HG03469 (cell line): ENCODE data around the gene RAET1E.
"Not testable (repeated sequence)": the region's sequence is repeated elsewhere in the genome, so short reads cannot be mapped to it uniquely, and the experiment has no call there.

Experiments used
- ATAC-seq: cut with Tn5 transposase; IDR thresholded peaks from one replicate; pipeline ENCODE4 v1.9.1; 2021; ENCODE audit warnings: mild to moderate bottlenecking, moderate library complexity, moderate number of reproducible peaks; ENCODE audit not compliant: unreplicated experiment

The RAET1E gene

DNA sequence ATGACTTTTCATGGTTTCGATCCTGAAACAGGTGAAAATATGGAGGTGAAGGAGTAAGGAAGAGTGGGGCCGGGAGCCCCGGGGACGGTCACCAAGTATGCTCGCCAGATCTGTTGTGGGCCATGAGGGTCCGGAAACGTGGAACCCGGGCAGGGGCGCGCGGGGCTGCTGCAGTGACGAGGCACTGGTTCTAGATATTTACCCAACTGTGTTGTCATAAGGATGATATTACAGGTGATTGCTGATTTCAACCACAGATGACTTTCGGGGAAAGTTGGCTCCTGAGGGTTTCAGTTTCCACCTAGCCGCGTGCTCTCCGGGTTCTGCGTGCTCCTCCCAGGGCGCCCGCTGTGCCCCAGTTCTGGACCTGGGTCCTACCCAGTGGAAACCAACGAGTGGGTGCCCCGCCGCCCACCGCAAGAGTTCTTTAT, 12.8 kb upstream of the RAET1E start:
- ATAC-seq, result no peak

DNA sequence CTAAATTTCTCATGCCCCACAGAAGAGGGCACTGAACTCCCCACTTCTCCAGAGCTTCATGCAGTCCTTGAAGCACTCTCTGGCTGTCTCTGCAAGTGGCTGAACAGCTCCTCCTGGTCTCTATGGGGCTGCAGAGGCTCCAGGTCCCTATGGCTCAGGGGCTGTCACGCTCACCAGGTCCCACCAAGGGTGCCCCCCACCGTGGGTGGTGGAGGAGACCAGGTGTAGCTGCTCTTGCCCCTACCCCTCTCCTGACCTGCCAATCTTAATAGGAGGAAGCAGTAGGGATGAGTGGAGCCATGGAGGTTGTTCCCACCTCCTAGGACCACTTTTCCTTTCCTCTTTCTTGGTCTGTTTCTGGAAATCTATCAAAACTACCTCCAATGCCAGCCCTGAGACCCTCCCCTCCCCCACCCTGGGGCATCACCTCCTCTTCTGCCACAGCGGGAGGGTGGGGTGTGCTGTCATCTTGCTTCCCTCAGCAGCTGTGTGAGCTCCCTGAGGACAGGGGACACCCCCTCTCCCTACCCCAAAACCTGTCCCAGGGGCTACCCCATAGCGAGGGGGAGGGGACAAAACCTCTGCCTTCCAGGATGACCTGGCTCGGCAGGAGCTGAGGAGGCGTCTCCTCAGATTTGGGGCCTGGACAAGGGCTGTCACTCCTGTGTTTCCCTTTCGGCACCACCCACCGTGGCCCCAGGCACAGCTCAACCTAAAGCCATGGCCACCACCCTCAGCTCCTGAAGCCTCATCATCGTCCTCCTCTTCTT, 12.0 kb upstream of the RAET1E start:
- ATAC-seq, result no peak

DNA sequence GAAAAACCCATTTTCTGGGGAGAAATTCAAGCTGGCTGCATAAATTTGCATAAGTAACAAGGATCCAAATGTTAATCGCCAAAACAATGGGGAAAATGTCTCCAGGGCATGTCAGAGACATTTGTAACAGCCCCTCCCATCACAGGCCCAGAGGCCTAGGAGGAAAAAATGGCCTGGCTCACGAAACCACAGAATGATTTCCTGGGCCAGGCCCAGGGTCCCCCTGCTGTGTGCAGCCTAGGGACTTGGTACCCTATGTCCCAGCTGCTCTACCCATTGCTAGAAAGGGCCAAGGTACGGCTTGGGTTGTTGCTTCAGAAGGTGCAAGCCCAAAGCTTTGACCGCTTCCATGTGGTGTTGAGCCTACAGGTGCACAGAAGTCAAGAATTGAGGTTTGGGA, 10.6 kb upstream of the RAET1E start:
- ATAC-seq, result not testable (repeated sequence)

DNA sequence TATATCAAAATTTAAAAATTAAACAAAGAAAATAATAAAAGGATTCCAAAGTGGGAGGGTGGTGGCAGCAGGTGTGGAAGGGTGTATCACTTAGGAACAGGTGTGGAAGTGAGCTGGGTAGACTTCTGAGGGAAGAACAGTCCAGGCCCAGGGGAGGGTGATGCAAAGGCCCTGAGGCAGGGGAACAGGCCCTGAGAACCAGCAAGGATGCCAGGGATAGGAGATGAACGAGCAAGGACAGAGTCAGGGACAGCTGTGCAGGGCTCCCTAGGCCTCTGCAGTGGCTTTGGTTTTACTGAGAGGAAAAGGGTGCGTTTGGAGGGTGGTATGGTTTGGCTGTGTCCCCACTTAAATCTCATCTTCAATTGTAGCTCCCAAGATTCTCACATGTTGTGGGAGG, 9.4 kb upstream of the RAET1E start:
- no peak for ATAC-seq

DNA sequence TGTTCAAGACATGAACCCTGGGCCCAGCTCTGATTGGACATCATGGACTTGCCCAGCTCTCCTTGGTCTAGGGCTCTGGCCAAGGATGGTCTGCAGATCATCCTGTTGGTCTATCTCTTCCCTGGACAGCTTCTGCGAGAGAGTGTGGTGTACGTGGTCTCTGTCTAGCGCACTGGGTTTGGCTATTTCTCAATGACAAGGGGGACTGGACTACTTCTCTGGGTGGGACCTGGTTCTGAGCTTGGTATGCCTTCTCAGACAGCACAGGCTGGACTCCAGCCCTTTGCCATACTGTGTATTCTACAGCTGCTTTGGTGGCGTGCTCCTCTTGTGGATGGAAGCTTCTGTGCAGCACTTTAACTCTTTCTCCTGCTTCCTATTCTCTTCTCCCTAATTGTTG, 8.5 kb upstream of the RAET1E start:
- no peak for ATAC-seq

DNA sequence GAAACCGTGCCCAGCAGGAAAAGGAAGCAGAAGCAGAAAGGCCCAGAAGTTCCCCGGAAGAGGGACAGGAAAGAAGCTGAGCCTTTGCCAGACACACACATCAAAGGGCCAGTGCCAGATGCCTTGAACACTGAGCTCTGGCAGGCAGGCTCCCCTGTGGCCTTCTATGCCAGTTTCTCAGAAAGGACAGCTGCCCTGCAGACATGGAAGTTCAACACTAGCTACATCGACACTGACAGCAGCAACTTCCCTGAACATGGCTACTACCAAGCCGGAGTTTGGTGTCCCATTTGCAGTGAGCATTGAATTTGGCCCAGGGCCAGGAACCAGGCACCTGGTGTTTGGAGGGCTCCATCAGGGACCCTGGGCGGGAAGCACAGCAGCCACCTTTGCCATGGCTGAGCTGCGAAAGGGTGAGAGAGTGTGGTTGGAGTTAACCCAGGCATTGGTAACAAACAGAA, 8.0 kb upstream of the RAET1E start:
- ATAC-seq, result no peak

DNA sequence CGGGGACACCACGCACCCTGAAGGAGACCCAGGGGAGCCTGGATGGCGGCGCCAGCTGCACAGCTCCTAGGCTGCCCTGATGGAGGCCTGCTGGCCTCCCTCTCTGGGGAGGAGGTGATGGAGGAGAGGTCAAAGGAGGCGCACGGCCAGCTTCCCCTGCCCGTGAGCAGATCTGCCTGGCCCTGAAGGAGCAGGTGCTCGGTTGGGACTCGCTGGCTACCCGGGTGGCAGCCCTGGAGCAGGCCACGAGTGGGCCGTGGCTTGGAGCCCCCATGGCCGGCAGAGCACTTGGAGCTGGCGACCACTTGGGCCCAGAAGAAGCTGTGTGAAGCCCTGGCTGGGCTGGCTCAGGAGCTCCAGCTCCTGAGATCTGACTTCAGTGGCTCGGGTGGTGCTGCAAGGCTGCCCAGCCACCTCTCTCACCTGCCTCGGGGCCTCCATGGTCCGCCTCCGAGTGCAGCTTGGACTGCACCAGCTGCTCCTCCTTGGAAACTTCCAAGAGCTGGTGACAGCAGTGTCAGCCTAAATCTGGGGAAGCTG, 7.5 kb upstream of the RAET1E start:
- no peak for ATAC-seq

DNA sequence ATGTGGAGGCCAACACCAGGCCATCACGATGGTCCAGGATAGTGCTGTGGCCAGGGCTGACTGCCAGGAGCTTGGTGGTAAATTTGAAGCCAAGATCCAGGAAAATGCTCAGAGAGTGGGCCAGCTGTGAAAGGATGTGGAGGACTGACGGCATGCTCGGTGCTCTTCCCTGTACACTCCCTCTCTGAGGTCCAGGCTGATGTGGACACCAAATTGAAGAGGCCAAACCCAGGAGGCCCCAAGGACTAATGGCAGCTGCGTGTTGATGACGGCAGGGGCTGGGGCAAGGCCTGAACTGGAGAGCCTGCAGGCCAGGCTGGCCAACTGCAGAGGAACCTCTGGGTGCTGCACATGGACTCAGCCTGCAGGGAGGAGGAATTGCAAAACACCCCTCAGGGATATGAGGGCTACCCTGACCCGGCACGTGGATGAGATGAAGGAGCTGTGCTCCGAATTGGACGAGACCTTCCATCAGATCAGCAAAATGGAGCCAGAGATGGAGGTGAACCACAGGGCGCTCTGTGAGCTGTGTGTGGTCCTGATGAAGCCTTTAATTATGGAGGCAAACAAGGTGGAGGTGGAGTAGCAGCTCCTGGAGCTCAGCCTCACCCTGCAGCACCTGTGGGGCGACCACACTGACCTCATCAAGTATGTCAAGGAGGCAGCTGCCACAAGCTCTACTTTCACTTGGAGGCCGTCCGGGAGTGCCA, 6.9 kb upstream of the RAET1E start:
- ATAC-seq, result no peak

DNA sequence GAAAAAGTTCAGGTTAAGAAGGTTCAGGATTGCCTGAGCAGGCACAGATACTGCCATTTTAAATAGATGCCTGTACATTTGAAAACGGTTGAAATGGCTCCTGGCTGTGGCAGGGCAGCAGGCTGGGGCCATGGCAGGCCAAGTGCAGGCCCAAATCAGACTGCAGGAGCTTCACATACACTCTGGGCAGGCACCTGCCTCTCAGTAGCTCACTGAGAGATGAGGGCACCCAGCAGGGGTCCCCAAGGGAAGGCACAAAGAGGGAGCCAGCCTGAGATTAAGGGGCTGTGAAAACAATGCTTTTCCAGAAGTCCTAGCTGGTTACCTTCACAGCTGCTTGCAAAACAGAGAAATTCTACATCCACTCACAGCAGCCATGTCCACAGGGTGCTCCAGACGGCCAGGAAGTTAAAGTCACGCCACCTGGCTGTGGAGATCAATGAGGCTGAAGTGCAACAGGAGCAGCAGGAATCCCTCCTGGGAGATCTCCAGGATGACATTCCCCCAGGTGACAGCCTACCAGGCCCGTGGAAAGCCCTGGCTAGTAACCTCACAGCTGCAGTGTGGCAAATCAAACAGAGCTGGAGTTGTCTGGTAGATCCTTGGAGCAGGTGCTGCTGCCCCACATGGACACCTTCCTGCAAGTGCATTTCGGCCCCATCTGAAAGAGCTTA, 6.2 kb upstream of the RAET1E start:
- ATAC-seq, result no peak

DNA sequence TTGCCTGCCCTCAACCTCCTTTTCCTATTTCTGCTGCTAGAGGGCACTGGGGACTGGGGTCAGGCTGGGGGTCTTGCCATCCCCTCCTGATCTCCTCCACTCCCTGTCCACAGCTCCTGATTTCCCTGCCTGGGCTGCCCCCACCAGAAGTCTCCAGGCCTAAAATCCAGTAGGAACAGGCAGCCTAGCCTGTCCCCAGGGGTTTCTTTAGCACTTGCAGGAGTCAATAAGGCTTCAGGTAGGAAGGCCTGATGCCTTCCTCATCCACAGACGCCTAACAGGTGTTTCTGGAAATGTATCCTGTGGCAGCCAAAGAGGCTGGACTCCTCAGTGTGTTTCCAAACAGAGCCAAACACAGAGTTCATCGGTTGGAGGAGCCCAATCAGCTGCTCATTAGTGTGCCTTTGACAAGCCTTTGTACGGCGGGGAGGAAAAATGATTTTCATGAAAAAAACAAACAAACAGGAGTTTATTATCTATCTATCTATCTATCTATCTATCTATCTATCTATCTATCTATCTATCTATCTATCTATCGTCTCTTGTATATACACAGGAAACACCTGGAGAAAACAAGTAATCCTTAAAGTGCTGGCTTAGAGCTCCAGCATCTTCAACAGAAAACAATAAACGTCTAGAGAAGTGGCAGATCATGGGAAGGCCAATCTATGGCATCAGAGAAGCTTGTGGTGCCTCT, 3.7 kb upstream of the RAET1E start:
- no peak for ATAC-seq

DNA sequence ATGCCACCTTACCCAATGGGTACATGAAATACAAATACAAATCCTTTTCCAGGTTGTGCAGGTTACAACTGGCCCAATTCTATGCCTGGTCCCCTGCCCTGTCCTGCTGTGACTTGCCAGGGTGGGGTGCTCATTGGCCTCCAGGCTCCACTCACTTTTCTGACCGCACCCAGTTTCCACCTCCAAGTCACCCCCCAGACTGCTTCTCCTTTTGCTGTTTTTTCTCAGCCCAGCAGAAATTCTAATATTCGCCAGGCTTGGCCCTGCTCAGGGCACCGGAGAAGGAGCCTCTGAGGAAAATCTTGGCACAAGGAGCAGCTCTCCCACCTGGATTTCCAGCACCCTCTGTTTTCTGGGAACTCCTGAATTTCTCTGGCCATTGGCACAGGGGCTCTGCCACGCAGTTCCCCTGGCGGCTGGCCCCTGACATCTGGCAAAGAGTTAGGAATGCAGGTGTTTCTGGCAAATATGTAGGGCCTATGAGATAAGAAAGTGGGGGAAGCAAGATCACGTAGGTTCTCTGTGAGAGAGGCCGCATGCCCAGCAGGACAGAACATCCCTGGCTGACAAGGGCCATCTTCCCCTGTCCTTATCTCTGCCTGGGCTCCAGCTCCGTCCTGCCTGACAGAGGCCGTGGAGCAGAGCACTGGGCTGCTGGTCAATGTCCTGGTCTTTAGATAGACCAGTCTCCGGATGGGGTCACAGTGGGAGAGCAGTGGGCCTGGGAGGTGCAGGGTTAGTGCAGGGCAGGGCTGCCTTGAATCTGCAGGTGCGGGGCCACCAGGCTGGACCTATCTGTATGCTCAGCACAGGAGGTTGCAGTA, 2.9 kb upstream of the RAET1E start:
- ATAC-seq, result no peak

DNA sequence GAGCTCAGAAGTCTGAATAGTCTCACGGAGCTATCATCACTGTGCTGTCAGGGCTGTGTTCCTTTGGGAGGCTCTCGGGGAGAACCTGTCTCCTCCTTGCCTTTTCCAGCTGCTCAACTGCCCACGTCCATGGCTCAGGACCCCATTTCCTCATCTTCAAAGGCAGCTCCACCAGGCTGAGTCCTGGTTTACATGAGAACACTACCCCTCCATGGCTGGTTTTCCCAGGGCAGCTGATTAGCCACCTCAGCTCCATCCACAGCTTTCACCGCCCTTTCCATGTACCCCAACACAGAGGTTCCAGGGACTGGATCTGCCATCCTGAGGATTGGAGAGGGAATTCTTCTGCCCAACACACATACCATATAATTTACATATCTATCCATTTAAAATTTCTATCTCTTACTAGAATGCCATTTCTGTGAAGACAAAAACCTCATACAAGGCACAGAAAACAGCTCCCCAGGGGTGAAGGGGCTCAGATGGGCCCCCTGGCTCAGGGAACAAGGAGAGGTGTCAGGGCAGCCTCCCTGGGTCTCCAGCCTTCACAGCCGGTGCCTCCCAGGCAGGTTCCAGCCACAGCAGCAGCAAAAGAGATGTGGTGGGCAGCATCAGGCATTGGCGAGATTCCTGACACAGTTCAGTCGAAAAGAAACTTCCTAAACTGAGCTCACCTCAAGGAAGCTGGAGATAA, 2.2 kb upstream of the RAET1E start:
- no peak for ATAC-seq

DNA sequence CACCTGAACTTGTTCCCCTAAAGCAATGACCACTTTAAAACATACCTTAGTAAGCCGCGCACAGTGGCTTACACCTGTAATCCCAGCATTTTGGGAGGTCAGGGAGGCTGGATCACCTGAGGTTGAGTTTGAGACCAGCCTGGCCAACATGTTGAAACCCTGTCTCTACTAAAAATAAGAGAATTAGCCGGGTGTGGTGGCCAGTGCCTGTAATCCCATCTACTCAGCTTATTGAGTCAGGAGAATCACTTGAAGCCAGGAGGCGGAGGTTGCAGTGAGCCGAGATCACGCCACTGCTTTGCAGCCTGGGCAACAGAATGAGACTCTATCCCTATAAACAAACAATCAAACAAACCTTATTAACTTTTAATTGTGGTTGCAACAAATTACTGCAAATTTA, 1.6 kb upstream of the RAET1E start:
- no peak for ATAC-seq

DNA sequence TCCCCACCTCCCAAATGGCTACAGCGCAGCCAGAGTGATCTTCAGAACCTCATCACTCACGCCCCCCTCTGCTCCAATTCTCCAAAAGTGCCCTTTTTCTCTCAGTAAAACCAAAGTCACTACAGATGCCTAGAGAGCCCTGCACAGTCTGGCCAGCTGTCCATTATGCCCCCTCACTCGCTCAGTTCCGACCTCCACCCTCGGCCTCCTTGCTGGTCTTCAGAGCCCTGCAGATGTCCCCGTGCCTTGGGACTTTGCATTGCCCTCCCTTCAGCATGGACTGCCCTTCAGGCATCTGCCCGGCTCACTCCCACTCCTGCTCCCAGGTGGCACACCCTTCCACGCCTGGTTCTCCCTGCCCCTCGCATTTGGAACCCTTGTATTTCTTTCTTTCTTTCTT, 1.1 kb upstream of the RAET1E start:
- ATAC-seq, result no peak

DNA sequence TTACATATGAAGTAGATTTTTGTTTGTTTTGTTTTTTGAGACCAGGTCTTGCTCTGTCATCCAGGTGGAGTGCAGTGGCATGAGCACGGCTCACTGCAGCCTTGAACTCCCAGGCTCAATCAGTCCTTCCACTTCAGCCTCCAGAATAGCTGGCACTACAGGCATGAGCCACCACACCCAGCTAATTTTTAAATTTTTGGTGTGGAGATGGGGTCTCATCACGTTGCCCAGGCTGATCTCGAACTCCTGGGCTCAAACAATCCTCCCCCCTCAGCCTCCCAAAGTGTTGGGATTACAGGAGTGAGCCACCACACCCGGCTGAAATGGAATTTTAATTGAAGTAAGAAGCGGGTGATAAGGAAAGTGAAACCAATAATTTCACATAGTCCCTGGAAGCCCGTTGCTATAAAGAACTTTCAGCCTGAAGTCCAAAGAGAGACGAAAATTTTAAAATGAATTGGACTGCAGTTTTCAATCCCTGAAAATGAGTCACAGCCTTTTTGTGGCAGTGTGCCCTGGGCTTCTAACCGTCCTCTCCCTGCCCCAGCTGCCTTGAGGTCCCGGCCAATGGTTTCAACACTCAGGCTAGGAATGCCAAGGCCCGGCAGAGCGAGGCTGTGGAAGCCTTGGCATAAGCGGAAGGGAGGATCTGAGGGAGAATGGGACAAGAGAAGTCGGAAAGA, 757 bp downstream of the RAET1E start:
- ATAC-seq, result no peak

DNA sequence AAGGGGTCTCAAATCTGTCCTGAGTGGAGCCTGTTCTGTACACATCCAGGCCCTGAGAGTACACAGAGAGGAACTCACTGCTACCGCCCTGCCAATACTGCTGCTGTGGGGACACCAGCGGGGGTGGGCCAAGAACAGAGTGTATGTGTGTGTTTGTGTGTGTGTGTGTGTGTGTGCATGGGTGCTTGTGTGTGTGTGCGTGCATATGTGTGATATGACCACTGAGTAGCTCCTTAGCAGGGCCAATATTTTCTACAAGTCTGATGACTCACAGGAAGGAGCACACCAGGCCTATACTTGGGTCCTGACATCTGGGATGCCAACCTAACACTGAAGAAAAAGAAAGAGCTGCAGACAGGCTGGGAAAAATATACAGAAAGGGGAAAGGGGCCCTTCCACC, 1.4 kb downstream of the RAET1E start:
- ATAC-seq, result no peak

DNA sequence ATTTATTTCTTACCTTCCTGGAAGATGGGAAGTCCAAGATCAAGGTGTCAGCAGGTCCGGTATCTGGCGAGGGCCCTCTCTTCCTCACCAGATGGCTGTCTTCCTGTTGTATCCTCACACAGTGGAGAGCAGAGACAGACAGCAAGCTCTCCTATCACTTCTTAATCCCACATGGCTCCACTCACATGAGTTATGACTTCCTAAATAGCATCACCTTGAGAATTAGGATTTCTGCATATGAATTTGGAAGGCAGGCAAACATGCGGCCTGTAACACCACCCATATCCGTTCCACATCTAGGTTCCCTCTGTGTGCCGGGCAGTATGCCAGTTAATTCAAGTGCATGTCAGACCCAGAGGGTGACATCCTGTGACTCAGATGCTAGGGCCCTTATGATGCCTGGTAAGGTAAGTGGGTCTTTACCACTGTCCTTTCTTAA, 2.1 kb downstream of the RAET1E start:
- ATAC-seq, result no peak

DNA sequence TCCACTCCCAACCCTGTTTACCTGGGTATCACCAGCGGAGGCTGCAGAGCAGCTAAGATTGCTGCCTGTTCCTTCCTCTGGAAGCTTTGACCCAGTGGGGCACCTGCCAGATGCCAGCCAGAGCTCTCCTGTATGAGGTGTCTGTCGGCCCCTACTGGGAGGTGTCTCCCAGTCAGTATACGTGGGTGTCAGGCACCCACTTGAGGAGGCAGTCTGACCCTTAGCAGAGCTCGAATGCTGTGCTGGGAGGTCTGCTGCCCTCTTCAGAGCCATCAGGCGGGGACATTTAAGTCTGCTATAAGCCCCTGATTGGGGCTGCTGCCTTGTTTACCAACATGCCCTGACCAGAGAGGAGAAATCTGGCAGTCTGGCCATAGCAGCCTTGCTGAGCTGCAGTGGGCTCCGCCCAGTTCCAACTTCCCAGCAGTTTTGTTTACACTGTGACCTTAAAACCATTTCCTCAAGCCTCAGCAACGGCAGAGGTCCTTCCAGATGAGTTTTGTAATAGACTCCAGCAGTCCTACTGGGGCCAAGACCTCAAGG, 2.8 kb downstream of the RAET1E start:
- no peak for ATAC-seq

DNA sequence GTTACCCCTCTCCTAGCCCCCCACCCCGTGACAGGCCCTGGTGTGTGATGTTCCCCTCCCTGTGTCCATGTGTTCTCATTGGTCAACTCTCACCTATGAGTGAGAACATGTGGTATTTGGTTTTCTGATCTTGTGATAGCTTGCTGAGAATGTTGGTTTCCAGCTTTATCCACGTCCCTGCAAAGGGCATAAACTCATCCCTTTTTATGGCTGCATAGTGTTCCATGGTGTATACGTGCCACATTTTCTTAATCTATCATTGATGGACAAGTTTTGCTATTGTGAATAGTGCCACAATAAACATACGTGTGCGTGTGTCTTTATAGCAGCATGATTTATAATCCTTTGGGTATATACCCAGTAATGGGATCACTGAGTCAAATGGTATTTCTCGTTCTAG, 6.0 kb downstream of the RAET1E start:
- ATAC-seq, result not testable (repeated sequence)
